ENCODE data around the gene SERPINA12. TPM values are rescaled to one million over a fixed set of nuclear protein-coding genes. Genes with fewer than 3 reads are reported as not detected.

Gene SERPINA12
- polyA plus RNA-seq, 2 donors = not detected

- Histone ChIP-seq H3K27ac (ENCODE audit: low read depth in 2 of 2, low read length in 1 of 2) (no peak overlapping the region), H3K9me3 (ENCODE audit: control insufficient read depth in 2 of 2, insufficient read depth in 1 of 2, low read depth in 1 of 2, low read length in 1 of 2) (no peaks in the 10 kb centered on the region), H3K4me1 (ENCODE audit: control insufficient read depth in 2 of 2, insufficient read depth in 2 of 2, low read length in 1 of 2) (peaks cover 0 to 3% of the 10 kb centered on the region in 2 donors), H3K36me3 (ENCODE audit: control insufficient read depth in 2 of 2, insufficient read depth in 2 of 2, low read length in 1 of 2) (no peaks in the 10 kb centered on the region), H3K4me3 (ENCODE audit: low read depth in 1 of 2, low read length in 2 of 2) (no peak overlapping the region), H3K27me3 (ENCODE audit: control insufficient read depth in 1 of 2, insufficient read depth in 2 of 2, low read length in 2 of 2) (no peaks in the 10 kb centered on the region)
- 72 to 78% methylated on average over 3 of the region's 3 CpGs for WGBS, 2 donors
Measured at GRCh38 chr14:94450722-94451090, 58.6 kb downstream of the SERPINA12 start.

GRCh38 chr14:94449930-94450329 is 59.3 kb downstream of the SERPINA12 start:
- 79 to 85% methylated on average over 6 of the region's 6 CpGs for WGBS, 2 donors
- no peaks in the 10 kb centered on the region for H3K27me3 ChIP-seq (ENCODE audit: control insufficient read depth in 1 of 2, insufficient read depth in 2 of 2, low read length in 2 of 2)

GRCh38 chr14:94448071-94448808 is 61.0 kb downstream of the SERPINA12 start:
- WGBS, 2 donors = 34 to 40% methylated on average over 14 of the region's 14 CpGs
- no peak overlapping the region for H3K4me3 ChIP-seq (ENCODE audit: low read depth in 1 of 2, low read length in 2 of 2)

More at GRCh38 chr14:94449930-94450329, 59.3 kb downstream of the SERPINA12 start:
- H3K9me3 ChIP-seq (ENCODE audit: control insufficient read depth in 2 of 2, insufficient read depth in 1 of 2, low read depth in 1 of 2, low read length in 1 of 2) = peaks cover 0 to 2% of the 10 kb centered on the region in 2 donors
- peaks cover 0 to 3% of the 10 kb centered on the region in 2 donors for H3K4me1 ChIP-seq (ENCODE audit: control insufficient read depth in 2 of 2, insufficient read depth in 2 of 2, low read length in 1 of 2)
- no peak overlapping the region for H3K4me3 ChIP-seq (ENCODE audit: low read depth in 1 of 2, low read length in 2 of 2)
- no peaks in the 10 kb centered on the region for H3K36me3 ChIP-seq (ENCODE audit: control insufficient read depth in 2 of 2, insufficient read depth in 2 of 2, low read length in 1 of 2)
- no peak overlapping the region for H3K27ac ChIP-seq (ENCODE audit: low read depth in 2 of 2, low read length in 1 of 2)

GRCh38 chr14:94447206-94447605 is 62.1 kb downstream of the SERPINA12 start:
- peaks cover 0 to 3% of the 10 kb centered on the region in 2 donors for H3K9me3 ChIP-seq (ENCODE audit: control insufficient read depth in 2 of 2, insufficient read depth in 1 of 2, low read depth in 1 of 2, low read length in 1 of 2)
- peaks cover 0 to 3% of the 10 kb centered on the region in 2 donors for H3K4me1 ChIP-seq (ENCODE audit: control insufficient read depth in 2 of 2, insufficient read depth in 2 of 2, low read length in 1 of 2)
- 42 to 54% methylated on average over 3 of the region's 3 CpGs for WGBS, 2 donors
- H3K4me3 ChIP-seq (ENCODE audit: low read depth in 1 of 2, low read length in 2 of 2) = no peak overlapping the region
- H3K27me3 ChIP-seq (ENCODE audit: control insufficient read depth in 1 of 2, insufficient read depth in 2 of 2, low read length in 2 of 2) = no peaks in the 10 kb centered on the region
- H3K36me3 ChIP-seq (ENCODE audit: control insufficient read depth in 2 of 2, insufficient read depth in 2 of 2, low read length in 1 of 2) = no peaks in the 10 kb centered on the region
- H3K27ac ChIP-seq (ENCODE audit: low read depth in 2 of 2, low read length in 1 of 2) = peak overlapping the region in 1 of 2 donors; percentile 3

More at GRCh38 chr14:94448071-94448808, 61.0 kb downstream of the SERPINA12 start:
- Histone ChIP-seq H3K4me1 (ENCODE audit: control insufficient read depth in 2 of 2, insufficient read depth in 2 of 2, low read length in 1 of 2) (peaks cover 0 to 3% of the 10 kb centered on the region in 2 donors), H3K9me3 (ENCODE audit: control insufficient read depth in 2 of 2, insufficient read depth in 1 of 2, low read depth in 1 of 2, low read length in 1 of 2) (peaks cover 0 to 3% of the 10 kb centered on the region in 2 donors), H3K36me3 (ENCODE audit: control insufficient read depth in 2 of 2, insufficient read depth in 2 of 2, low read length in 1 of 2) (no peaks in the 10 kb centered on the region), H3K27ac (ENCODE audit: low read depth in 2 of 2, low read length in 1 of 2) (peak overlapping the region; percentile 78 to 93), H3K27me3 (ENCODE audit: control insufficient read depth in 1 of 2, insufficient read depth in 2 of 2, low read length in 2 of 2) (no peaks in the 10 kb centered on the region)

- H3K27ac ChIP-seq (ENCODE audit: low read depth in 2 of 2, low read length in 1 of 2) = no peak overlapping the region
- H3K4me3 ChIP-seq (ENCODE audit: low read depth in 1 of 2, low read length in 2 of 2) = no peak overlapping the region
- no peaks in the 10 kb centered on the region for H3K36me3 ChIP-seq (ENCODE audit: control insufficient read depth in 2 of 2, insufficient read depth in 2 of 2, low read length in 1 of 2)
- no peaks in the 10 kb centered on the region for H3K27me3 ChIP-seq (ENCODE audit: control insufficient read depth in 1 of 2, insufficient read depth in 2 of 2, low read length in 2 of 2)
- 80 to 82% methylated on average over 4 of the region's 4 CpGs for WGBS, 2 donors
- H3K4me1 ChIP-seq (ENCODE audit: control insufficient read depth in 2 of 2, insufficient read depth in 2 of 2, low read length in 1 of 2) = peaks cover 0 to 3% of the 10 kb centered on the region in 2 donors
- peaks cover 0 to 3% of the 10 kb centered on the region in 2 donors for H3K9me3 ChIP-seq (ENCODE audit: control insufficient read depth in 2 of 2, insufficient read depth in 1 of 2, low read depth in 1 of 2, low read length in 1 of 2)
Measured at GRCh38 chr14:94446126-94446525, 63.1 kb downstream of the SERPINA12 start.

GRCh38 chr14:94445003-94445402 is 64.3 kb downstream of the SERPINA12 start:
- 76 to 77% methylated on average over 1 of the region's 1 CpG for WGBS, 2 donors
- Histone ChIP-seq H3K27me3 (ENCODE audit: control insufficient read depth in 1 of 2, insufficient read depth in 2 of 2, low read length in 2 of 2) (no peaks in the 10 kb centered on the region), H3K4me3 (ENCODE audit: low read depth in 1 of 2, low read length in 2 of 2) (no peak overlapping the region), H3K27ac (ENCODE audit: low read depth in 2 of 2, low read length in 1 of 2) (no peak overlapping the region), H3K36me3 (ENCODE audit: control insufficient read depth in 2 of 2, insufficient read depth in 2 of 2, low read length in 1 of 2) (no peaks in the 10 kb centered on the region), H3K9me3 (ENCODE audit: control insufficient read depth in 2 of 2, insufficient read depth in 1 of 2, low read depth in 1 of 2, low read length in 1 of 2) (peaks cover 0 to 3% of the 10 kb centered on the region in 2 donors), H3K4me1 (ENCODE audit: control insufficient read depth in 2 of 2, insufficient read depth in 2 of 2, low read length in 1 of 2) (peaks cover 0 to 3% of the 10 kb centered on the region in 2 donors)

- H3K27ac ChIP-seq (ENCODE audit: low read depth in 2 of 2, low read length in 1 of 2) = no peak overlapping the region
- H3K4me1 ChIP-seq (ENCODE audit: control insufficient read depth in 2 of 2, insufficient read depth in 2 of 2, low read length in 1 of 2) = no peaks in the 10 kb centered on the region
- no peak overlapping the region for H3K4me3 ChIP-seq (ENCODE audit: low read depth in 1 of 2, low read length in 2 of 2)
- H3K27me3 ChIP-seq (ENCODE audit: control insufficient read depth in 1 of 2, insufficient read depth in 2 of 2, low read length in 2 of 2) = no peaks in the 10 kb centered on the region
- H3K36me3 ChIP-seq (ENCODE audit: control insufficient read depth in 2 of 2, insufficient read depth in 2 of 2, low read length in 1 of 2) = no peaks in the 10 kb centered on the region
- peaks cover 0 to 5% of the 10 kb centered on the region in 2 donors for H3K9me3 ChIP-seq (ENCODE audit: control insufficient read depth in 2 of 2, insufficient read depth in 1 of 2, low read depth in 1 of 2, low read length in 1 of 2)
- WGBS, 2 donors = 94% methylated on average over 12 of the region's 12 CpGs
Measured at GRCh38 chr14:94441531-94442205, 67.6 kb downstream of the SERPINA12 start.

GRCh38 chr14:94441130-94441529 is 68.1 kb downstream of the SERPINA12 start:
- Histone ChIP-seq H3K27me3 (ENCODE audit: control insufficient read depth in 1 of 2, insufficient read depth in 2 of 2, low read length in 2 of 2) (no peaks in the 10 kb centered on the region), H3K4me1 (ENCODE audit: control insufficient read depth in 2 of 2, insufficient read depth in 2 of 2, low read length in 1 of 2) (no peaks in the 10 kb centered on the region), H3K4me3 (ENCODE audit: low read depth in 1 of 2, low read length in 2 of 2) (no peak overlapping the region), H3K9me3 (ENCODE audit: control insufficient read depth in 2 of 2, insufficient read depth in 1 of 2, low read depth in 1 of 2, low read length in 1 of 2) (peaks cover 0 to 5% of the 10 kb centered on the region in 2 donors), H3K27ac (ENCODE audit: low read depth in 2 of 2, low read length in 1 of 2) (no peak overlapping the region), H3K36me3 (ENCODE audit: control insufficient read depth in 2 of 2, insufficient read depth in 2 of 2, low read length in 1 of 2) (no peaks in the 10 kb centered on the region)
- 90 to 91% methylated on average over 4 of the region's 4 CpGs for WGBS, 2 donors

- 75 to 80% methylated on average over 5 of the region's 5 CpGs for WGBS, 2 donors
- Histone ChIP-seq H3K36me3 (ENCODE audit: control insufficient read depth in 2 of 2, insufficient read depth in 2 of 2, low read length in 1 of 2) (no peaks in the 10 kb centered on the region), H3K27ac (ENCODE audit: low read depth in 2 of 2, low read length in 1 of 2) (no peak overlapping the region), H3K4me1 (ENCODE audit: control insufficient read depth in 2 of 2, insufficient read depth in 2 of 2, low read length in 1 of 2) (no peaks in the 10 kb centered on the region), H3K27me3 (ENCODE audit: control insufficient read depth in 1 of 2, insufficient read depth in 2 of 2, low read length in 2 of 2) (no peaks in the 10 kb centered on the region), H3K4me3 (ENCODE audit: low read depth in 1 of 2, low read length in 2 of 2) (no peak overlapping the region), H3K9me3 (ENCODE audit: control insufficient read depth in 2 of 2, insufficient read depth in 1 of 2, low read depth in 1 of 2, low read length in 1 of 2) (peaks cover 0 to 2% of the 10 kb centered on the region in 2 donors)
Measured at GRCh38 chr14:94439453-94440057, 69.7 kb downstream of the SERPINA12 start.

Measured in esophagus (tissue), 2 donors.